HL-60 (cell line): ENCODE data around the gene OPTC.

Experiments used
- CTCF ChIP-seq: IDR thresholded peaks from one replicate; pipeline ENCODE4 v1.5.1; 2011; ENCODE audit warnings: low read length, control low read depth, inconsistent platforms; ENCODE audit not compliant: insufficient read depth
- GABPA ChIP-seq: IDR thresholded peaks from 2 replicates; pipeline ENCODE4 v1.6.1; 2012; ENCODE audit warnings: low read depth
- POLR2AphosphoS5 ChIP-seq: IDR thresholded peaks from 2 replicates; pipeline ENCODE4 v1.6.1; 2012; ENCODE audit warnings: low read depth
- REST ChIP-seq: IDR thresholded peaks from 2 replicates; pipeline ENCODE4 v1.6.1; 2012; ENCODE audit warnings: low read depth; ENCODE audit not compliant: insufficient replicate concordance

GRCh38 chr1:203462143-203462542, 31.8 kb upstream of the OPTC start:
- TF ChIP-seq GABPA: no peak
- TF ChIP-seq POLR2AphosphoS5: no peak
- no peak for TF ChIP-seq CTCF
- TF ChIP-seq REST: no peak
